ENCODE measurements around the gene ANO7.

GRCh38 chr2:241148239-241148638 is 40.2 kb upstream of the ANO7 start:
- TF ChIP-seq CTCF (IDR thresholded peaks at IDR 0.05; ENCODE audit: low read depth, low read length): no peak
- TF ChIP-seq EZH2phosphoT487 (IDR thresholded peaks at IDR 0.05; ENCODE audit: low read depth): no peak

All from OCI-LY3 (cell line).